Fibroblast of upper back skin (primary cell): ENCODE results near the gene TRIP12.
"Not testable (repeated sequence)": the region's sequence is repeated elsewhere in the genome, so short reads cannot be mapped to it uniquely, and the experiment has no call there.

Experiments
- DNase-seq: peaks from one replicate; pipeline ENCODE4 v3.0.0-alpha.2; 2013

Gene TRIP12

DNA sequence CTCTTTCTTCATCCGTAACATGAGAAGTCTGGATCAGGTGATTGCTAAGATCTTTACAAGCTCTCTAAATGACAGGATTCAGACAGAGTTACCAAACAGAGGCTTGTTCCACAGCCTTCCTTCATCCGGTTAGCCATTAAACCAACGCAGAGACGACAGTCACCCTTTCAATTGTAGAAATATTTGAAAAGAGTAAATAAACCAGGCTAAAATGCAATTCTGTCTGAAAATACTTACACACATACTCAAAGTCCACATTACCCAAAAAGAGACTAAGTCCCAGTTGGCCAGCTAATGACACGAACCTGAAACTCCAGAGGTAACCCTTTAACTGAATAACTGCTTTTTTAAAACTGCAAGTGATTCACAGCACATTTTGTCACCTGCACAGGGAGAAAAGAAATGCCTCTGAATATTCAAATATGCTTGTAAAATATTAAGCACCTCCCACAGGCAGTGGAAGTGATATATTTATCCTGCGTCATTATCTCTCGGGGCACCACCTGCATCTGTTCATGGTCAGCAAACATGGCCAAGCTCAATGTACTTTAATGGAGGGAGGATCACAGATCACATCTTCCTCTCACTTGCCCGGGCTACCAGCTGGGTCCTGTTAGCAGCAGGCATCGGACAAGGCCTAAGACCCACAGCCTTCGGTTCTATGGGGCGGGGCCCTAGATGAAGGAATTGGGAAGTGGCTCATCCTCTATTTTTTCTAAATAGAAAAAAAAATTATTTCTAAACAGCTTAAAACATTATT, 168.7 kb downstream of the TRIP12 start:
- no peak for DNase-seq

GRCh38 chr2:229749779-229750178, 172.0 kb downstream of the TRIP12 start:
- DNase-seq, result no peak

DNA sequence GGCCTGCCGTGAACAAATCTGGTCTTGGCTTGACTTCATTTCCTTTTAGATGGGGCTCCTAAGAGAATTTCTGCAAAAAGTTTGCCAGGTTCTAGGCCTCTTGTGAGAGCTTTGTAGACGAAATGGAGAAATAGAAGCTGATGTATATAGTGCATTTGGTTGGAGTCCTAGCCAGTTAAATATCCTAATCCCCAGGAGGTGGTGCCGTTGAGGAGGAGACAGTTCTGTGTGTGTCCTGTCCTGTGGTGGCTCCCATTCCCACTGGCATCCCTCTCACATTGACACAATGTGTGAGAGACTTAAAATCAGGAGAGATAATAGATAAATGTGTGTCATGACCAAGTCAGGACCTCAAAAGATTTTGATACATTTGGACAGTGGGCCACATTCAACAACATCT, 172.9 kb downstream of the TRIP12 start:
- DNase-seq, result no peak

DNA sequence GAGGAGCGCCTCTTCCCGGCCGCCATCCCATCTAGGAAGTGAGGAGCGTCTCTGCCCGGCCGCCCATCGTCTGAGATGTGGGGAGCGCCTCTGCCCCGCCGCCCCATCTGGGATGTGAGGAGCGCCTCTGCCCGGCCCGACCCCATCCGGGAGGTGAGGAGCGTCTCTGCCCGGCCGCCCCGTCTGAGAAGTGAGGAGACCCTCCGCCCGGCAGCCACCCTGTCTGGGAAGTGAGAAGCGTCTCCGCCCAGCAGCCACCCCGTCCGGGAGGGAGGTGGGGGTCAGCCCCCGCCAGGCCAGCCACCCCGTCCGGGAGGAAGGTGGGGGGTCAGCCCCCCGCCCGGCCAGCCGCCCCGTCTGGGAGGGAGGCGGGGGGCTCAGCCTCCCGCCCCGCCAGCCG, 179.1 kb downstream of the TRIP12 start:
- DNase-seq, result not testable (repeated sequence)

GRCh38 chr2:229740279-229740678, 181.5 kb downstream of the TRIP12 start:
- DNase-seq, result no peak

DNA sequence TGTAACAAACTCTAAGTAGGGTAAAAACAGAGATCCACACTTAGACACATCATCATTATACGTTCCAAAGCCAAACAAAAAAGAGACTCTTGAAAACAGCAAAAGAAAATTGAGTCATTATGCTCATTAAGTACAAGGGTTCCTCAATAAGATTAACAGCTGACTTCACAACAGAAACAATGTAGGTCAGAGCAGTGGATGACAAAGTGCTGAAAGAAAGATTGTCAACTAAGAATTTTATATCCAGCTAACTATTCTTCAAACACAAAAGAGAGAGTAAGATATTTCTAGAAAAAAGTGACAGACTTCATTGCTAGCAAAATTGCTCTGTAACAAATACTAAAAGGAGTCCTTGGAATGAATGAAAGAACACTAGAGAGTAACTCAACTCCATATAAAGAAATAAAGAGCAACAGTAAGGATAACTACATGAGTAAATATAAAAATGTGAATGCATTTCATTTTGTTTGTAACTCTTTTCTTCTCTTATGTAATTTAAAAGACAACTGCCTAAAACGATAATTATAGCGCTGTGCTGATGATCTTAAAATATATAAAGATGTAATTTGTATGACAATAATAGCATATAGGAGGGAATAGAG, 183.7 kb downstream of the TRIP12 start:
- DNase-seq, result no peak

- DNase-seq, result no peak
Measured at GRCh38 chr2:229734410-229734809, 187.4 kb downstream of the TRIP12 start.

- no peak for DNase-seq
Measured at GRCh38 chr2:229733611-229734245, 188.1 kb downstream of the TRIP12 start.

GRCh38 chr2:229732897-229733296, 188.9 kb downstream of the TRIP12 start:
- no peak for DNase-seq

GRCh38 chr2:229731916-229732315, 189.9 kb downstream of the TRIP12 start:
- DNase-seq, result peak; percentile 22

DNA sequence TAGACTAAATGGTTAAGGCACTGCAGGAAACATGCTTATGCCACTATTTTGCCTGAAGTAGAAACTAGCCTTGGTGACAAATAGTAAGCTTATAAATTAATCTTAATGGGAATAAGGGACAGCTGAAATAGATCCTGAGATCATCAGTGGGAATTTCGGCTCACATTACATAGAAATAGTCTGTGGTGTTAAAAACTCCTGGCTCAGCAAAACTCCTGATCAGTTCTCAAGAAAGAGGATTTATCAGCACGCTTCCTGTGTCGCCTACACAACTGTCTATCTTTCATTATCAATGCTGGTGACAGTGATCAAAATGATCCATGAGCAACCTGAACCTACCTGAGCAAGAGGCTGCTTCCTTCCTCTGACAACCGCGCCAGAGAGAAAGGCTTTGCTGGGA, 190.4 kb downstream of the TRIP12 start:
- no peak for DNase-seq

- no peak for DNase-seq
Measured at GRCh38 chr2:229728370-229728769, 193.4 kb downstream of the TRIP12 start.

DNA sequence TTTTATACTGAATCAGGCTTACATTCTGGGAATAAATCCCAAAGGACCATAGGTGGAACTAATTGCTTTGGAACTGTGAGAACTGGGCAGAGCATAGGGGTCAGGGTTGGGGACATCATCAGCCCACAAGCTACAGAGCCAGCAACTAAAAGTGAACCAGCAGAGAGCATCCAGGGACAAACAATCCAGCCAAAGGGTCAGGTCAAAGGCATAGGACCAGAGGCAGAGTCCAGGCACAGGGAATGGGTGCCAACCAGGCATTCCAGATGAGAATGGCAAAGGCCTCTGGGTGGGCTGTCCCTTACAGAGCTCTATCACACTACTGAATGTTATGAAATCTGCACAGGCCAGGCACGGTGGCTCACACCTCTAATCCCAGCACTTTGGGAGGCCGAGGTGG, 195.2 kb downstream of the TRIP12 start:
- no peak for DNase-seq

- peak; percentile 25 for DNase-seq
Measured at GRCh38 chr2:229725716-229726574, 195.9 kb downstream of the TRIP12 start.

DNA sequence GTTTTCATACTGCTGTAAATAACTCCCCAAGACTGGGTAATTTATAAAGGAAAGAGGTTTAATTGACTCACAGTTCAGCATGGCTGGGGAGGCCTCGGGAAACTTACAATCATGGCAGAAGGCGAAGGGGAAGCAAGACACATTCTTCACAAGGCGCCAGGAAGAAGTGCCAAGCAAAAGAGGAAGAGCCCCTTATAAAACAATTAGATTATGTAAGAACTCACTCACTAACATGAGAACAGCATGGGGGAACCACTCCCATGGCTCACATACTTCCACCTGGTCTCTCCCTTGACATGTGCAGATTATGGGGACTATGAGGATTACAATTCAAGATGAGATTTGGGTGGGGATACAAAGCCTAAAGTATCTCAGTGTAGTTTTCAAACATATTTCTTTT, 198.6 kb downstream of the TRIP12 start:
- DNase-seq, result not testable (repeated sequence)

DNA sequence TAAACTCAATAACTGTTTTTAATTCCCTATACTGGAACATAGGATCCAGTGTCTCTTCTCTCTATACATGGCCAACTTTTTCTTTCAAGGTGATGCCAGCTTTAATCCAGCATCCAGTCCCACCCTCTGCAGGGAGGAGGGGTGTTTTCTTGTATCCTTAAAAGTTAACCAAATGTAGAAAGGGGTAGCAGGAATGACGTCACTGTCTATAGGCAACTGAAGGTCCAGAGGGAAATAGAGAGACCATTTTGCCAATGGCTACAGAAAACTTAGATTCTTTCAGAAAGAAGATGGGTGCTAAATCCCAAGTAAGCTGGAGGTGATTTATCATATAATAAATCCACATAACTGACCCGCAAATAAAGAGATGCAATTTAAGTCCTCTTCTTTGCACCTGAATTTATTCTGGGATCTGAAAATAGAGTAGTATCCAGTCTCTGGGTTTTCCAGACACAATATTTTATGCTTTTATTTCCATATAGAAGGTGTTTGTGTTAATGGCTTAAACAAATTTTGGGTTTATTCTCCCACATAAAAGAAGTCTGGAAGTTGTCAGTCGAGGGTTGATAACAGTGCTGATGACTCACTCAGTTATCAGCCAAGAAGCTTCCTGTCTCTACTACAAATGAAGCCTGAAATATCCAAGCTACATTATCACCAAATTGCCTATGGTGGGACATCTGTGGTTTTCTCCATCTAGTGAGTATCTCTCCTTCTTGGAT, 201.7 kb downstream of the TRIP12 start:
- no peak for DNase-seq

- no peak for DNase-seq
Measured at GRCh38 chr2:229718057-229718456, 203.8 kb downstream of the TRIP12 start.

DNA sequence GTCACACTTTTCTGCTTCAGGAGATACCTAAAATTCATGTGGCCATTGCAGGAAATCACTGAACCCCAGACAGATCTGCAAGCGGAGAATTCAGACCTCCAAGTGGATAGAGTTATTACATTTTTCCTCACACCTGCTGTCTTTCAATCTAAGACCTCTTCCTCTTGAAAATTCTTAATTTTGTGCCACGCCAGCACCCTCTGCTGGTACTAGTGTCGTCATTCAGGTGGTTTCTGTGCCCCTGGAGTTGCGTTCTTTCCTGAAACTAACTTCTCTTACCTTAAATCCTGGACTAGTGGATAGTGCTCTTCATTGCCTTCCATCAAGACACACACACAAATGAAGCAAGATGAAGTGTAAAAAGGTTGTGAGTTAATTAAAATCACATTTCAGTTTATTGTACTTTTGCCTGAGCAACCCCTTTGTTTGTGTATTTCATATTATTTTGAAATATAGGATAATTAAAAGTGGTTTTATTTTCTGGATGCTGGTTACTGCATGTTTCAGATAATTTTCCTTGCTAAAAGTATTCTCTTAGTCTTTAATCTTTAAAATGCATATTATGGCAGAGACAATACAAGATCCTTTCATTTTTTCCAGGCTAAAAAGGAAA, 205.8 kb downstream of the TRIP12 start:
- no peak for DNase-seq

- DNase-seq, result peak; percentile 49
Measured at GRCh38 chr2:229714736-229715541, 206.9 kb downstream of the TRIP12 start.

- no peak for DNase-seq
Measured at GRCh38 chr2:229714080-229714735, 207.6 kb downstream of the TRIP12 start, which contains the start of gene DNER. DNER (minus strand) TSS chr2:229714555; CDS start chr2:229714423, 132 bp downstream.
